H1 (cell line): ENCODE measurements around the gene ARHGAP8. TPM values are rescaled to one million over a fixed set of nuclear protein-coding genes. Genes with fewer than 3 reads are reported as not detected.

Experiments
- CTCF ChIA-PET: fragments of 300-600 bp; sonication (Branson Sonifier 250); formaldehyde crosslinking; loops from one replicate; lab custom pipeline; 2021; ENCODE audit not compliant: partially characterized antibody; lab: Charles Lee
- POLR2A ChIA-PET: fragments of 300-600 bp; sonication (Branson Sonifier 250); formaldehyde crosslinking; loops from one replicate; lab custom pipeline; 2021; ENCODE audit warnings: inconsistent platforms; ENCODE audit not compliant: partially characterized antibody; lab: Charles Lee
- DNase-seq, 2 experiments: peaks; one replicate each; pipeline versions ENCODE4 v3.0.0 to v3.0.0-alpha.2; 2010 to 2022; ENCODE audit warnings: low spot score in 2 of 2, low read depth in 1 of 2, mixed read lengths in 1 of 2
- FAIRE-seq: peaks from 2 replicates; lab custom pipeline; 2011; peaks lifted over from hg19 to GRCh38; lab: Jason Lieb, UNC
- H2AFZ ChIP-seq: 2 replicates; pipeline ENCODE4 v1.8.1; 2012; ENCODE audit warnings: low read length, inconsistent platforms
- H2AK5ac ChIP-seq: 2 replicates; pipeline ENCODE4 v1.6.1; 2013; ENCODE audit warnings: low read depth, low read length
- H2BK120ac ChIP-seq: replicated peaks from 2 replicates; pipeline ENCODE3; 2013; ENCODE audit warnings: low read depth, low read length, inconsistent platforms
- H2BK12ac ChIP-seq: 2 replicates; pipeline ENCODE4 v1.6.1; 2013; ENCODE audit warnings: low read depth, low read length
- H2BK15ac ChIP-seq: 2 replicates; pipeline ENCODE4 v1.6.1; 2013; ENCODE audit warnings: low read length
- H2BK20ac ChIP-seq: 2 replicates; pipeline ENCODE4 v1.6.1; 2013; ENCODE audit warnings: low read length
- H2BK5ac ChIP-seq: 2 replicates; pipeline ENCODE4 v1.6.1; 2013; ENCODE audit warnings: low read depth, low read length
- H3K14ac ChIP-seq: 2 replicates; pipeline ENCODE4 v1.6.1; 2013; ENCODE audit warnings: inconsistent platforms; ENCODE audit not compliant: insufficient read length
- H3K18ac ChIP-seq: 2 replicates; pipeline ENCODE4 v1.6.1; 2013; ENCODE audit warnings: low read length; ENCODE audit errors: extremely low read depth
- H3K23ac ChIP-seq: 2 replicates; pipeline ENCODE4 v1.6.1; 2013; ENCODE audit warnings: inconsistent platforms; ENCODE audit not compliant: insufficient read length
- H3K23me2 ChIP-seq: 2 replicates; pipeline ENCODE4 v1.6.1; 2013; ENCODE audit warnings: low read depth, low read length
- H3K27ac ChIP-seq: 2 replicates; pipeline ENCODE4 v1.6.1; 2011; ENCODE audit warnings: low read depth, low read length, inconsistent platforms
- H3K27me3 ChIP-seq, 4 experiments: replicated peaks in 1 of 4; 1 replicate in 1 of 4; 2 replicates in 3 of 4; pipeline versions ENCODE4 v1.6.1 to v1.8.1; 2011 to 2013; ENCODE audit warnings: low read length in 3 of 4, mild to moderate bottlenecking in 3 of 4, inconsistent platforms in 2 of 4, mixed read lengths in 2 of 4, moderate library complexity in 1 of 4; ENCODE audit not compliant: control insufficient read depth in 3 of 4, insufficient read depth in 3 of 4; ENCODE audit errors: extremely low read depth in 1 of 4
- H3K36me3 ChIP-seq, 4 experiments: 2 replicates each; pipeline versions ENCODE4 v1.6.1 to v1.8.1; 2011 to 2013; ENCODE audit warnings: mild to moderate bottlenecking in 4 of 4, low read length in 3 of 4, moderate library complexity in 2 of 4, control low read depth in 1 of 4, inconsistent platforms in 1 of 4; ENCODE audit not compliant: insufficient read depth in 4 of 4, control insufficient read depth in 2 of 4
- H3K4ac ChIP-seq: replicated peaks from 2 replicates; pipeline ENCODE3; 2013; ENCODE audit warnings: low read length, low read depth, mixed read lengths, inconsistent platforms; ENCODE audit not compliant: insufficient read length
- H3K4me1 ChIP-seq, 4 experiments: replicated peaks in 1 of 4; 1 replicate in 1 of 4; 2 replicates in 3 of 4; pipeline versions ENCODE4 v1.6.1 to v1.8.1; 2011 to 2013; ENCODE audit warnings: low read length in 3 of 4, inconsistent platforms in 2 of 4, mixed read lengths in 1 of 4; ENCODE audit not compliant: insufficient read depth in 4 of 4, control insufficient read depth in 3 of 4
- H3K4me2 ChIP-seq, 2 experiments: 2 replicates each; pipeline versions ENCODE4 v1.6.1 to v1.8.1; 2011 to 2013; ENCODE audit warnings: low read depth in 2 of 2, low read length in 2 of 2, control low read depth in 1 of 2, inconsistent platforms in 1 of 2, mild to moderate bottlenecking in 1 of 2; ENCODE audit not compliant: insufficient read depth in 1 of 2
- H3K4me3 ChIP-seq, 4 experiments: fragments of 200-600, 300-600 bp in 1 of 4; sonication (generic), shearing (Covaris generic), sonication (Bioruptor Twin) in 1 of 4; 2 replicates each; pipeline versions ENCODE4 v1.5.1 to v1.8.1; 2011 to 2016; ENCODE audit warnings: low read length in 4 of 4, low read depth in 3 of 4, control low read depth in 2 of 4, inconsistent platforms in 2 of 4, mild to moderate bottlenecking in 2 of 4, mixed read lengths in 1 of 4, moderate library complexity in 1 of 4; ENCODE audit not compliant: insufficient read depth in 2 of 4; ENCODE audit errors: extremely low read depth in 1 of 4
- H3K56ac ChIP-seq: replicated peaks from 2 replicates; pipeline ENCODE3; 2013; ENCODE audit warnings: low read depth, mild to moderate bottlenecking, mixed read lengths, low read length, inconsistent platforms; ENCODE audit not compliant: insufficient read length
- H3K79me1 ChIP-seq: 2 replicates; pipeline ENCODE4 v1.6.1; 2013; ENCODE audit warnings: low read depth, low read length, control low read depth
- H3K79me2 ChIP-seq, 2 experiments: 2 replicates each; pipeline versions ENCODE4 v1.6.1 to v1.8.1; 2012 to 2013; ENCODE audit warnings: low read length in 2 of 2, mild to moderate bottlenecking in 2 of 2, inconsistent platforms in 1 of 2; ENCODE audit not compliant: insufficient read depth in 2 of 2, control insufficient read depth in 1 of 2
- H3K9ac ChIP-seq, 4 experiments: replicated peaks in 1 of 4; 1 replicate in 1 of 4; 2 replicates in 3 of 4; pipeline versions ENCODE4 v1.6.1 to v1.8.1; 2011 to 2013; ENCODE audit warnings: low read depth in 3 of 4, low read length in 3 of 4, control low read depth in 2 of 4, mild to moderate bottlenecking in 2 of 4, moderate library complexity in 2 of 4, inconsistent platforms in 1 of 4; ENCODE audit errors: extremely low read depth in 1 of 4
- H3K9me3 ChIP-seq, 2 experiments: 2 replicates each; pipeline versions ENCODE4 v1.6.1 to v1.8.1; 2012 to 2013; ENCODE audit warnings: mild to moderate bottlenecking in 2 of 2, moderate library complexity in 2 of 2, control low read depth in 1 of 2, inconsistent platforms in 1 of 2, low read depth in 1 of 2, low read length in 1 of 2, mixed read lengths in 1 of 2; ENCODE audit not compliant: insufficient read depth in 2 of 2
- H4K20me1 ChIP-seq, 2 experiments: replicated peaks in 1 of 2; 2 replicates each; pipeline versions ENCODE3 to v1.8.1; 2011 to 2013; ENCODE audit warnings: inconsistent platforms in 2 of 2, low read length in 2 of 2, mild to moderate bottlenecking in 1 of 2; ENCODE audit not compliant: insufficient read depth in 2 of 2, control insufficient read depth in 1 of 2
- H4K5ac ChIP-seq: 2 replicates; pipeline ENCODE4 v1.6.1; 2013; ENCODE audit warnings: low read length, low read depth, mixed read lengths, inconsistent platforms; ENCODE audit not compliant: insufficient read length
- H4K8ac ChIP-seq: 2 replicates; pipeline ENCODE4 v1.8.0; 2013; ENCODE audit warnings: mild to moderate bottlenecking, moderate library complexity, low read length, inconsistent platforms; ENCODE audit not compliant: insufficient read depth; ENCODE audit errors: extremely low read depth
- H4K91ac ChIP-seq: replicated peaks from 2 replicates; pipeline ENCODE3; 2013; ENCODE audit warnings: low read length, mixed read lengths, inconsistent platforms; ENCODE audit not compliant: insufficient read length
- BACH1 ChIP-seq: IDR thresholded peaks from 2 replicates; pipeline ENCODE4 v1.6.1; 2012; ENCODE audit warnings: low read length, improper control_type of control experiment
- CEBPB ChIP-seq: IDR thresholded peaks from 2 replicates; pipeline ENCODE4 v1.6.1; 2012; ENCODE audit warnings: low read depth, low read length
- CHD1 ChIP-seq: IDR thresholded peaks from 2 replicates; pipeline ENCODE4 v1.6.1; 2012; ENCODE audit warnings: low read depth, low read length, improper control_type of control experiment
- E2F6 ChIP-seq: IDR thresholded peaks from 2 replicates; pipeline ENCODE4 v1.6.1; 2012; ENCODE audit warnings: inconsistent platforms
- GABPA ChIP-seq: IDR thresholded peaks from 2 replicates; pipeline ENCODE4 v1.6.1; 2011; ENCODE audit warnings: mild to moderate bottlenecking, low read length, moderate library complexity, borderline replicate concordance; ENCODE audit not compliant: insufficient read depth
- KDM4A ChIP-seq: IDR thresholded peaks from one replicate; pipeline ENCODE4 v1.7.1; 2012; ENCODE audit warnings: low read depth, mild to moderate bottlenecking, moderate library complexity, low read length, inconsistent platforms; ENCODE audit not compliant: severe bottlenecking
- PHF8 ChIP-seq: fragments of 200-600 bp; sonication (generic); conservative IDR thresholded peaks from 2 replicates; pipeline ENCODE4 v1.7.1; 2012; ENCODE audit warnings: low read depth, mild to moderate bottlenecking, inconsistent platforms, low read length, moderate library complexity
- POLR2A ChIP-seq, 2 experiments: IDR thresholded peaks; 1 replicate in 1 of 2; 2 replicates in 1 of 2; pipeline ENCODE4 v1.6.1; 2011; ENCODE audit warnings: low read depth in 2 of 2, low read length in 2 of 2, mild to moderate bottlenecking in 2 of 2; ENCODE audit errors: control extremely low read depth in 1 of 2
- POLR2AphosphoS5 ChIP-seq: IDR thresholded peaks from 2 replicates; pipeline ENCODE4 v1.6.1; 2011; ENCODE audit warnings: low read depth, low read length
- RBBP5 ChIP-seq: IDR thresholded peaks from 2 replicates; pipeline ENCODE4 v1.7.1; 2012; ENCODE audit warnings: low read depth, mild to moderate bottlenecking, inconsistent platforms, low read length, moderate library complexity, borderline replicate concordance
- YY1 ChIP-seq: IDR thresholded peaks from 2 replicates; pipeline ENCODE4 v1.6.1; 2011; ENCODE audit warnings: low read depth, mild to moderate bottlenecking, low read length
- ZNF274 ChIP-seq: IDR thresholded peaks from 2 replicates; pipeline ENCODE4 v1.7.0; 2012; ENCODE audit warnings: low read length, borderline replicate concordance; ENCODE audit errors: extremely low read depth
- WGBS, 2 experiments: shearing (Covaris generic) in 1 of 2; methylation state at CpG; one replicate each; pipeline versions ENCODE4 v1.1.6 to v1.1.7; 2013 to 2015; ENCODE audit warnings: low lambda C conversion rate in 2 of 2, mixed read lengths in 2 of 2, inconsistent platforms in 1 of 2, low coverage in 1 of 2, missing lambda C conversion rate in 1 of 2; ENCODE audit not compliant: insufficient replicate concordance in 2 of 2, insufficient coverage in 1 of 2, insufficient read length in 1 of 2; ENCODE audit errors: extremely low coverage in 1 of 2, missing lambda C conversion rate in 1 of 2; 5-methylcytosine and 5-hydroxymethylcytosine counted together
- polyA plus RNA-seq, 7 experiments: library from polyadenylated mRNA; depleted of rRNA in 3 of 7; stranded (reverse) in 5 of 7; unstranded in 2 of 7; fragments of >200 nt in 5 of 7; fragments of 200-250 nt in 2 of 7; gene quantifications; 1 replicate in 5 of 7; 2 replicates in 1 of 7; 4 replicates in 1 of 7; pipeline versions ENCODE4 v1.2.1 to v1.2.3, GENCODE V29; 2011 to 2013; ENCODE audit warnings: missing spikeins in 2 of 7, mixed read lengths in 2 of 7
- total RNA-seq: library from RNA; stranded (reverse); fragmentation: NEBNext Ultra II Directional; extraction: Animal tissue kit (Norgen Biotek cat#: 25700); gene quantifications from 2 replicates; pipeline ENCODE4 v1.2.1, GENCODE V29; 2021

The ARHGAP8 gene
- total and polyA plus RNA-seq, 2 of the 8 experiments (the other 6 are each of a cell fraction or from before 2014, with no cell fraction given): 35.6 to 47.7 TPM

GRCh38 chr22:44773082-44773481 lies 20.7 kb downstream of the ARHGAP8 start:
- H2BK20ac ChIP-seq: no peak overlapping the region
- H3K23me2 ChIP-seq: no peaks in the 10 kb centered on the region
- no peak overlapping the region for H3K56ac ChIP-seq
- H3K79me1 ChIP-seq: peaks cover 3% of the 10 kb centered on the region
- no peak overlapping the region for H2BK120ac ChIP-seq
- no peak overlapping the region for H2AFZ ChIP-seq
- no peak overlapping the region for H3K14ac ChIP-seq
- DNase-seq (no peak), FAIRE-seq (no peak)
- H4K8ac ChIP-seq: no peak overlapping the region
- peaks cover 0 to 1% (median 0%) of the 10 kb centered on the region in 4 experiments; a peak in 2 of 7 replicates for H3K4me1 ChIP-seq
- no peaks in the 10 kb centered on the region for H3K9me3 ChIP-seq
- H3K4me3 ChIP-seq: no peak overlapping the region
- H2BK5ac ChIP-seq: no peak overlapping the region
- peaks cover 0 to 18% of the 10 kb centered on the region in 2 experiments; a peak in 2 of 4 replicates for H3K79me2 ChIP-seq
- H3K4ac ChIP-seq: no peak overlapping the region
- peaks cover 2% of the 10 kb centered on the region in 2 experiments for H4K20me1 ChIP-seq
- no peak overlapping the region for H3K4me2 ChIP-seq
- H3K36me3 ChIP-seq: no peaks in the 10 kb centered on the region
- WGBS, 2 experiments: 100% methylated on average over 1 of the region's 1 CpG; no CpG with 5 or more reads in 1 of the 2 experiments
- H3K27me3 ChIP-seq: no peaks in the 10 kb centered on the region
- H3K9ac ChIP-seq: no peak overlapping the region
- no peak overlapping the region for H4K91ac ChIP-seq
- no peak overlapping the region for H3K23ac ChIP-seq
- no peak overlapping the region for H3K27ac ChIP-seq
- ChIA-PET POLR2A (interaction anchor here (1.3 to 1.4 kb wide), 3 partner anchors 9 to 19 kb away, joined by 3 to 5 read pairs (median 3); no protein-coding TSS in a partner anchor), CTCF (interaction anchor here (0.5 to 1.1 kb wide), 3 partner anchors 16 to 25 kb away, joined by 3 to 4 read pairs (median 4); no protein-coding TSS in a partner anchor)
- no peak overlapping the region for H2BK15ac ChIP-seq
- H3K18ac ChIP-seq: no peak overlapping the region
- no peak overlapping the region for H4K5ac ChIP-seq
- no peak overlapping the region for H2BK12ac ChIP-seq
- H2AK5ac ChIP-seq: no peak overlapping the region
- TF ChIP-seq RBBP5 (no peak), POLR2A (IDR thresholded peaks at IDR 0.05; ENCODE audit: control extremely low read depth in 1 of 2, low read depth in 2 of 2, low read length in 2 of 2) (no peak), YY1 (no peak), CHD1 (no peak), PHF8 (no peak), E2F6 (no peak), BACH1 (no peak), KDM4A (no peak), ZNF274 (no peak), POLR2AphosphoS5 (no peak), GABPA (no peak), CEBPB (no peak)
